Prostate gland (tissue), 2 donors: ENCODE results near the gene PCDHA10. TPM values are rescaled to one million over a fixed set of nuclear protein-coding genes. Genes with fewer than 3 reads are reported as not detected.

ENCODE experiments used
- DNase-seq: peaks from one replicate; pipeline ENCODE4 v3.0.0-alpha.2; 2019; ENCODE audit warnings: low spot score
- H3K27ac ChIP-seq, 2 donors: fragments of 200-600 bp; sonication (generic); 2 replicates each; pipeline ENCODE4 v1.5.1; 2017 to 2019
- H3K27me3 ChIP-seq: fragments of 200-600 bp; sonication (generic); replicated peaks from 2 replicates; pipeline ENCODE4 v1.5.1; 2019; ENCODE audit not compliant: insufficient read depth
- H3K36me3 ChIP-seq, 2 donors: fragments of 200-600 bp; sonication (generic); 1 replicate in 1 of 2; 2 replicates in 1 of 2; pipeline versions ENCODE4 v1.5.1 to v1.8.1; 2017 to 2019
- H3K4me1 ChIP-seq: fragments of 200-600 bp; sonication (generic); replicated peaks from 2 replicates; pipeline ENCODE4 v1.5.1; 2019
- H3K4me3 ChIP-seq, 2 donors: fragments of 200-600 bp; sonication (generic); 2 replicates each; pipeline ENCODE4 v1.5.1; 2017 to 2019
- H3K9me3 ChIP-seq: fragments of 200-600 bp; sonication (generic); 2 replicates; pipeline ENCODE4 v1.5.1; 2017
- POLR2A ChIP-seq: fragments of 450-650 bp; IDR thresholded peaks from one replicate; pipeline ENCODE4 v1.6.1; 2016; ENCODE audit warnings: antibody characterized with exemption, mild to moderate bottlenecking
- POLR2AphosphoS5 ChIP-seq: sonication (generic); formaldehyde crosslinking; IDR thresholded peaks from one replicate; pipeline ENCODE4 v1.6.1; 2017; ENCODE audit warnings: antibody characterized with exemption
- WGBS: methylation state at CpG from one replicate; pipeline ENCODE4 v1.1.5; 2018; 5-methylcytosine and 5-hydroxymethylcytosine counted together
- intact Hi-C: fragments of 100-400 bp; cut with DNase I; formaldehyde crosslinking; loops from one replicate; pipeline ENCODE4 v1.14.2; 2022
- total RNA-seq, 2 donors: library from RNA; depleted of rRNA; stranded (reverse); fragments of >200 nt; gene quantifications; one replicate each; pipeline ENCODE4 v1.1.0, GENCODE V29; 2016
- TF ChIP-seq, protein P1 (sequence below), 4 experiments: fragments of 200-600 bp in 2 of 4; fragments of 450-650 bp in 2 of 4; sonication (generic) in 2 of 4; IDR thresholded peaks; 1 replicate in 3 of 4; 2 replicates in 1 of 4; pipeline ENCODE4 v1.5.1; 2016 to 2019; ENCODE audit warnings: antibody characterized with exemption in 4 of 4, mild to moderate bottlenecking in 2 of 4, moderate library complexity in 2 of 4

Gene PCDHA10
- total RNA-seq, 2 donors from 2014 or later, result 1.0 to 2.2 TPM

- Histone ChIP-seq H3K27me3 (no peaks in the 10 kb centered on the region), H3K27ac (no peak overlapping the region), H3K4me1 (no peaks in the 10 kb centered on the region), H3K9me3 (no peaks in the 10 kb centered on the region), H3K4me3 (no peak overlapping the region), H3K36me3 (no peaks in the 10 kb centered on the region)
- DNase-seq, result no peak
- TF ChIP-seq POLR2A (no peak), POLR2AphosphoS5 (no peak)
- TF ChIP-seq, protein P1, sequence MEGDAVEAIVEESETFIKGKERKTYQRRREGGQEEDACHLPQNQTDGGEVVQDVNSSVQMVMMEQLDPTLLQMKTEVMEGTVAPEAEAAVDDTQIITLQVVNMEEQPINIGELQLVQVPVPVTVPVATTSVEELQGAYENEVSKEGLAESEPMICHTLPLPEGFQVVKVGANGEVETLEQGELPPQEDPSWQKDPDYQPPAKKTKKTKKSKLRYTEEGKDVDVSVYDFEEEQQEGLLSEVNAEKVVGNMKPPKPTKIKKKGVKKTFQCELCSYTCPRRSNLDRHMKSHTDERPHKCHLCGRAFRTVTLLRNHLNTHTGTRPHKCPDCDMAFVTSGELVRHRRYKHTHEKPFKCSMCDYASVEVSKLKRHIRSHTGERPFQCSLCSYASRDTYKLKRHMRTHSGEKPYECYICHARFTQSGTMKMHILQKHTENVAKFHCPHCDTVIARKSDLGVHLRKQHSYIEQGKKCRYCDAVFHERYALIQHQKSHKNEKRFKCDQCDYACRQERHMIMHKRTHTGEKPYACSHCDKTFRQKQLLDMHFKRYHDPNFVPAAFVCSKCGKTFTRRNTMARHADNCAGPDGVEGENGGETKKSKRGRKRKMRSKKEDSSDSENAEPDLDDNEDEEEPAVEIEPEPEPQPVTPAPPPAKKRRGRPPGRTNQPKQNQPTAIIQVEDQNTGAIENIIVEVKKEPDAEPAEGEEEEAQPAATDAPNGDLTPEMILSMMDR (IDR thresholded peaks at IDR 0.05), result no peak
- intact Hi-C loops, result no loop called here
- 80% methylated on average over 1 of the region's 1 CpG for WGBS
Measured at GRCh38 chr5:140916325-140916724, 60.6 kb downstream of the PCDHA10 start.

Other genes starting within 250 kb of the PCDHA10 start
- gene CD14, start 222.7 kb upstream of the PCDHA10 start, total RNA-seq, result 10 to 100 TPM; 22.9 to 56.5 TPM
- 100 to 1,000 TPM in 1 of 2 donors, 10 to 100 TPM in 1; 45.6 to 124 TPM for gene TMCO6, start 216.4 kb upstream of the PCDHA10 start, total RNA-seq
- 100 to 1,000 TPM in 1 of 2 donors, 10 to 100 TPM in 1; 91.2 to 117 TPM for gene NDUFA2, start 208.3 kb upstream of the PCDHA10 start, total RNA-seq
- 100 to 1,000 TPM; 127 to 145 TPM for gene IK, start 208.1 kb upstream of the PCDHA10 start, total RNA-seq
- gene WDR55, start 191.0 kb upstream of the PCDHA10 start, total RNA-seq, result 10 to 100 TPM; 23.2 to 26.2 TPM
- 10 to 100 TPM in 1 of 2 donors, under 1 TPM in 1; 0.36 to 26.2 TPM for gene DND1, start 182.3 kb upstream of the PCDHA10 start, total RNA-seq
- 10 to 100 TPM; 37.3 to 54.3 TPM for gene HARS1, start 164.5 kb upstream of the PCDHA10 start, total RNA-seq
- 10 to 100 TPM; 23.9 to 28.1 TPM for gene HARS2, start 164.4 kb upstream of the PCDHA10 start, total RNA-seq
- gene ZMAT2, start 155.4 kb upstream of the PCDHA10 start, total RNA-seq, result 10 to 100 TPM; 26.0 to 36.8 TPM
- gene PCDHA1, start 69.8 kb upstream of the PCDHA10 start, total RNA-seq, result under 1 TPM in 1 of 2 donors, not detected in 1; 0.85 TPM
- under 1 TPM in 1 of 2 donors, not detected in 1; 0.80 TPM for gene PCDHA2, start 61.0 kb upstream of the PCDHA10 start, total RNA-seq
- 1 to 10 TPM in 1 of 2 donors, under 1 TPM in 1; 0.09 to 1.0 TPM for gene PCDHA3, start 54.8 kb upstream of the PCDHA10 start, total RNA-seq
- gene PCDHA4, start 48.8 kb upstream of the PCDHA10 start, total RNA-seq, result 1 to 10 TPM; 2.3 to 2.4 TPM
- gene PCDHA5, start 34.3 kb upstream of the PCDHA10 start, total RNA-seq, result under 1 TPM in 1 of 2 donors, not detected in 1; 0.14 TPM
- gene PCDHA6, start 27.9 kb upstream of the PCDHA10 start, total RNA-seq, result 1 to 10 TPM; 1.9 to 2.2 TPM
- under 1 TPM; 0.23 to 0.46 TPM for gene PCDHA7, start 21.6 kb upstream of the PCDHA10 start, total RNA-seq
- gene PCDHA8, start 14.7 kb upstream of the PCDHA10 start, total RNA-seq, result under 1 TPM; 0.17 to 0.36 TPM
- gene PCDHA9, start 7.5 kb upstream of the PCDHA10 start, total RNA-seq, result under 1 TPM; 0.14 to 0.51 TPM
- gene PCDHA11, start 13.1 kb downstream of the PCDHA10 start, total RNA-seq, result 1 to 10 TPM in 1 of 2 donors, under 1 TPM in 1; 0.85 to 1.5 TPM
- gene PCDHA12, start 19.4 kb downstream of the PCDHA10 start, total RNA-seq, result under 1 TPM; 0.40 to 0.50 TPM
- gene PCDHA13, start 26.2 kb downstream of the PCDHA10 start, total RNA-seq, result 1 to 10 TPM; 1.3 to 1.5 TPM
- gene PCDHAC1, start 70.4 kb downstream of the PCDHA10 start, total RNA-seq, result 1 to 10 TPM; 1.1 to 3.9 TPM
- gene PCDHAC2, start 110.6 kb downstream of the PCDHA10 start, total RNA-seq, result 10 to 100 TPM in 1 of 2 donors, 1 to 10 TPM in 1; 6.8 to 11.6 TPM
- not detected for gene PCDHB1, start 195.5 kb downstream of the PCDHA10 start, total RNA-seq
- 10 to 100 TPM; 12.6 to 23.0 TPM for gene PCDHB2, start 238.7 kb downstream of the PCDHA10 start, total RNA-seq
- gene PCDHB3, start 244.6 kb downstream of the PCDHA10 start, total RNA-seq, result 1 to 10 TPM; 2.5 to 6.5 TPM